HG02973 (cell line): ENCODE data around the gene CBLIF.
"Not testable (repeated sequence)": the region's sequence is repeated elsewhere in the genome, so short reads cannot be mapped to it uniquely, and the experiment has no call there.

Source experiments
- ATAC-seq: cut with Tn5 transposase; IDR thresholded peaks from one replicate; pipeline ENCODE4 v1.9.1; 2021; ENCODE audit warnings: moderate library complexity; ENCODE audit not compliant: unreplicated experiment

The CBLIF gene

GRCh38 chr11:59801160-59801706 is 44.1 kb downstream of the CBLIF start:
- ATAC-seq, result no peak

DNA sequence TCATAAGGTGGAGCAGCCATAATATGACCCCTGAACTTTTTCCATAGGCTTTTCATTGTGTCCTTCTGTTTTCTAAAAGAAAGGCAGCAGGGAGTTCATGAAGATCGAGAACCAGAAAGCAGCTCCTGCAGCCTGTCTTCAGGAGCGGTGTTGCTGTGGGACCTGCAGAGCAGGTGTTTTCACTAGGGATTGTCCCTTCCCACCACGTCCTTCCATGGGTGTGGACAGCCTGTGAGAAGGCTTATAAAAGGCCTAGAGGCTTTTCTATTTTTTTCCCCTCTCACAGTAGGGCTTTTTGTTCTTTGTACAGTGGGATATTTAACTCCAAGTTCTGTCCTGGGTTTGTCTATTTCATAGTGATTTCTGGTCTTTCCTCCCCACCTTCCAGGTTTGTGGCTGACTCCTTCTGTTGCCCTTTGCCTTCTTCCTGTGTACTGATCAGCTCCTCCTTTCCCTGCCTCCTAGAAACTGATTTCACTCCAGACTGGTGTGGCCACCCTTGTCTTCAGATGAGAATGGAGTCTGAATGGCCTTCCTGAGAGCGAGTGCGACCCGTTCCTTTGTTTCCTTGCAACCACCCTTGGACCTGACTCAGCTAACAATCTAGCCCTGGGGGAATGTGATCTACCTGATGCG is 44.8 kb downstream of the CBLIF start:
- ATAC-seq, result no peak

DNA sequence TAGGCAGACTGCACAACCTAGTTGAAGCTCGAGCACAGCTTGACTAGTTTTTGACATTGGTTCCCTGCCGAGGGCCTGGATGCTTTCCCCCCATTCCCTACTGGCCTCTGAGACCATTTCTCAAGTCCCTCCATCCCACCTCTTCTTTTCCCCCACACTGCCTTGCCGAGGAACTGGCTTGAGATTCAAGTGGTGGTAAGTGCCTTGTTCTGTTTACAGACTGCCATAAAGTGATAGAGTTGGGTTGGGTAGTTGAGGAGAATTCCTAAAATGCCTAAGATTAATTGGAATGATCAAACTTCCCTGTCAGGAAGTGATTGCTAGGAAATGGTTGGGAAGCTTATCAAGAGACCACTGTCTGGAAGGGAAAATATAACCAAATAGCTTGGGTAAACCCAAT is 50.9 kb downstream of the CBLIF start:
- no peak for ATAC-seq

- ATAC-seq, result no peak
Measured at GRCh38 chr11:59792507-59792906, 52.8 kb downstream of the CBLIF start.

- ATAC-seq, result no peak
Measured at GRCh38 chr11:59791639-59792038, 53.7 kb downstream of the CBLIF start.

GRCh38 chr11:59787816-59788215 is 57.5 kb downstream of the CBLIF start:
- no peak for ATAC-seq

GRCh38 chr11:59787255-59787588 is 58.1 kb downstream of the CBLIF start:
- no peak for ATAC-seq

- ATAC-seq, result no peak
Measured at GRCh38 chr11:59785818-59786217, 59.5 kb downstream of the CBLIF start.

DNA sequence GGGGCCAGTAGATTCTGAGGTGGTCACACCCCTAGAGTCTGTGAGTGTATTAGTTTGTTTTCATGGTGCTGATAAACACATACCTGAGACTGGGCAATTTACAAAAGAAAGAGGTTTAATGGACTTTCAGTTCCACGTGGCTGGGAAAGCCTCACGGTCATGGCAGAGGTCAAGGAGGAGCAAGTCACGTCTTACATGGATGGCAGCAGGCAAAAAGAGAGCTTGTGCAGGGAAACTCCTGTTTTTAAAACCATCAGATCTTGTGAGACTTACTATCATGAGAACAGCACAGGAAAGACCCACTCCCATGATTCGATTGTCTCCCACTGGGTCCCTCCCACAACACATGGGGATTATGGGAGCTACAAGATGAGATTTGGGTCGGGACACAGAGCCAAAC is 60.9 kb downstream of the CBLIF start:
- not testable (repeated sequence) for ATAC-seq

- no peak for ATAC-seq
Measured at GRCh38 chr11:59783632-59784090, 61.6 kb downstream of the CBLIF start.

DNA sequence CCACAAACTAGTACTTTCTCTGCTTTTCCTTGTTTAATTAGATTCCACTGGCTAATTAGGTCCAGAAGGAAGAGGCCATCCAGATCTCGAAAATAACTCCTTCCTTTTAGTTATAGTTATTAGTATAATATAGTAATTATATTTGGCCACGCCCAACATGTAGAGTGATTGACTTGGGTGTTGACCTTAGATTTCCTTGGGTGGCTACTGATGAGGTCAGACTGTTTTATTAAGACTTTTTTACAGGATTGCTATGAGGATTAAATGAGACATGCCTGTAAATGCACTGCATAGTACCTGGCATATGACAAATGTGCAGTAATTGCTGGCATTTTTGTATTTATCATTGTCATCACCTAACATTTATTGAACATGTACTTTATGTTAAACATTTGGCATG is 63.2 kb downstream of the CBLIF start:
- ATAC-seq, result no peak

GRCh38 chr11:59779487-59779886 is 65.8 kb downstream of the CBLIF start:
- no peak for ATAC-seq
